A673 (cell line): ENCODE results near the gene INVS. TPM values are rescaled to one million over a fixed set of nuclear protein-coding genes. Genes with fewer than 3 reads are reported as not detected.

Source experiments
- BruUV-seq: library from RNA; stranded (reverse); fragments of 400-500 nt; replicated peaks from 2 replicates; lab custom pipeline; 2021; lab: Mats Ljungman, UMichigan
- CTCF ChIA-PET: fragments of 300-600 bp; sonication (Branson Sonifier 250); formaldehyde crosslinking; loops from one replicate; lab custom pipeline; 2022; ENCODE audit warnings: antibody characterized with exemption; lab: Charles Lee
- POLR2A ChIA-PET: fragments of 300-600 bp; sonication (Branson Sonifier 250); formaldehyde crosslinking; loops from one replicate; lab custom pipeline; 2022; ENCODE audit warnings: antibody characterized with exemption; ENCODE audit not compliant: low non-redundant PET; lab: Charles Lee
- DNase-seq: peaks from one replicate; pipeline ENCODE4 v3.0.0-alpha.2; 2015; ENCODE audit warnings: low spot score
- H3K27ac ChIP-seq: fragments of 200-600 bp; sonication (generic); 2 replicates; pipeline ENCODE4 v1.5.1; 2016; ENCODE audit warnings: mixed run types, low read depth, mild to moderate bottlenecking, mixed read lengths, antibody characterized with exemption, low read length; ENCODE audit not compliant: poor library complexity, severe bottlenecking
- H3K27me3 ChIP-seq: fragments of 200-600 bp; sonication (generic); replicated peaks from 2 replicates; pipeline ENCODE4 v1.6.1; 2017; ENCODE audit warnings: mixed run types, low read depth, mild to moderate bottlenecking, mixed read lengths, antibody characterized with exemption, low read length; ENCODE audit not compliant: insufficient read depth, poor library complexity
- H3K36me3 ChIP-seq: fragments of 200-600 bp; sonication (generic); 2 replicates; pipeline ENCODE4 v1.6.1; 2016; ENCODE audit warnings: mixed run types, mild to moderate bottlenecking, mixed read lengths, antibody characterized with exemption, low read length; ENCODE audit not compliant: insufficient read depth, poor library complexity, severe bottlenecking
- H3K4me1 ChIP-seq: fragments of 200-600 bp; sonication (generic); 2 replicates; pipeline ENCODE4 v1.6.1; 2017; ENCODE audit warnings: mixed run types, mild to moderate bottlenecking, mixed read lengths, antibody characterized with exemption, low read length; ENCODE audit not compliant: insufficient read depth, poor library complexity, severe bottlenecking
- H3K4me3 ChIP-seq: fragments of 200-600 bp; sonication (generic); 2 replicates; pipeline ENCODE4 v1.5.1; 2016; ENCODE audit warnings: low read depth, mixed run types, mild to moderate bottlenecking, mixed read lengths, low read length; ENCODE audit not compliant: poor library complexity, severe bottlenecking
- H3K9me3 ChIP-seq: fragments of 200-600 bp; sonication (generic); 2 replicates; pipeline ENCODE4 v1.6.1; 2016; ENCODE audit warnings: mixed run types, low read depth, mild to moderate bottlenecking, mixed read lengths, antibody characterized with exemption, low read length; ENCODE audit not compliant: poor library complexity, severe bottlenecking
- EZH2 ChIP-seq: fragments of 200-600 bp; sonication (generic); IDR thresholded peaks from 2 replicates; pipeline ENCODE4 v1.6.1; 2017; ENCODE audit warnings: borderline replicate concordance, low read depth, mild to moderate bottlenecking, mixed read lengths, antibody characterized with exemption, low read length; ENCODE audit not compliant: poor library complexity, severe bottlenecking
- intact Hi-C: fragments of 100-400 bp; cut with micrococcal nuclease; formaldehyde crosslinking; loops from one replicate; pipeline ENCODE4 v1.10.0; 2022; ENCODE audit not compliant: unreplicated experiment
- total RNA-seq: library from RNA; stranded (reverse); gene quantifications from 2 replicates; pipeline ENCODE4 v1.2.3, GENCODE V29; 2021
- TF ChIP-seq, protein P1 (sequence below): fragments of 300-800, 200-600 bp; sonication (generic); conservative IDR thresholded peaks from 2 replicates; pipeline ENCODE4 v1.5.1; 2017; ENCODE audit warnings: low read depth, mild to moderate bottlenecking, antibody characterized with exemption, low read length, moderate library complexity, mixed read lengths

The INVS gene
- total RNA-seq, 1 experiment from 2014 or later = 23.3 TPM

DNA sequence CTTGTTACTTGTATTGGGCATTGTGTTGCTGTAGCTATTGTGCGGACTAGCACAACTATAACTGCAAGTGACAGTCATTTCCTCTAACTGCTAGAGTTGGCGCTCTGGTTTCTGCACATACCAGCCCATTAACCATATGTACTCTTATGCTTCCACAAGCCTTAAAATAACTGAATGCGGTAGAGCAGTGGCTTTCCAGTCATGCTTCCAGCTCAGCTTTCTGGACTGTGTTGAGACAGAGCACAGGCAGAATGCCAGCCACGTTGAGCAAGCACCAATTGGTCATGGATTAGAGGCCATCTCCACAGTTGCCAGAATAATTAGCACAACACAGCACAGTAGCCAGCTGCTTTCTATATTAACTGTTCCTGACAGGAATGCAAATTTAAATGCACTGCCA lies 12.2 kb downstream of the INVS start:
- Histone ChIP-seq H3K36me3 (peaks cover 33% of the 10 kb centered on the region), H3K9me3 (no peaks in the 10 kb centered on the region), H3K27me3 (no peaks in the 10 kb centered on the region), H3K4me1 (peaks cover 22% of the 10 kb centered on the region), H3K27ac (peak overlapping the region; percentile 69), H3K4me3 (no peak overlapping the region)
- BruUV-seq = no TSS peak
- TF ChIP-seq EZH2 = no peak
- TF ChIP-seq, protein P1, sequence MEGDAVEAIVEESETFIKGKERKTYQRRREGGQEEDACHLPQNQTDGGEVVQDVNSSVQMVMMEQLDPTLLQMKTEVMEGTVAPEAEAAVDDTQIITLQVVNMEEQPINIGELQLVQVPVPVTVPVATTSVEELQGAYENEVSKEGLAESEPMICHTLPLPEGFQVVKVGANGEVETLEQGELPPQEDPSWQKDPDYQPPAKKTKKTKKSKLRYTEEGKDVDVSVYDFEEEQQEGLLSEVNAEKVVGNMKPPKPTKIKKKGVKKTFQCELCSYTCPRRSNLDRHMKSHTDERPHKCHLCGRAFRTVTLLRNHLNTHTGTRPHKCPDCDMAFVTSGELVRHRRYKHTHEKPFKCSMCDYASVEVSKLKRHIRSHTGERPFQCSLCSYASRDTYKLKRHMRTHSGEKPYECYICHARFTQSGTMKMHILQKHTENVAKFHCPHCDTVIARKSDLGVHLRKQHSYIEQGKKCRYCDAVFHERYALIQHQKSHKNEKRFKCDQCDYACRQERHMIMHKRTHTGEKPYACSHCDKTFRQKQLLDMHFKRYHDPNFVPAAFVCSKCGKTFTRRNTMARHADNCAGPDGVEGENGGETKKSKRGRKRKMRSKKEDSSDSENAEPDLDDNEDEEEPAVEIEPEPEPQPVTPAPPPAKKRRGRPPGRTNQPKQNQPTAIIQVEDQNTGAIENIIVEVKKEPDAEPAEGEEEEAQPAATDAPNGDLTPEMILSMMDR = no peak
- intact Hi-C loops = no loop called here
- CTCF ChIA-PET = no interaction called here
- POLR2A ChIA-PET = no interaction called here
- peak; percentile 96 for DNase-seq

DNA sequence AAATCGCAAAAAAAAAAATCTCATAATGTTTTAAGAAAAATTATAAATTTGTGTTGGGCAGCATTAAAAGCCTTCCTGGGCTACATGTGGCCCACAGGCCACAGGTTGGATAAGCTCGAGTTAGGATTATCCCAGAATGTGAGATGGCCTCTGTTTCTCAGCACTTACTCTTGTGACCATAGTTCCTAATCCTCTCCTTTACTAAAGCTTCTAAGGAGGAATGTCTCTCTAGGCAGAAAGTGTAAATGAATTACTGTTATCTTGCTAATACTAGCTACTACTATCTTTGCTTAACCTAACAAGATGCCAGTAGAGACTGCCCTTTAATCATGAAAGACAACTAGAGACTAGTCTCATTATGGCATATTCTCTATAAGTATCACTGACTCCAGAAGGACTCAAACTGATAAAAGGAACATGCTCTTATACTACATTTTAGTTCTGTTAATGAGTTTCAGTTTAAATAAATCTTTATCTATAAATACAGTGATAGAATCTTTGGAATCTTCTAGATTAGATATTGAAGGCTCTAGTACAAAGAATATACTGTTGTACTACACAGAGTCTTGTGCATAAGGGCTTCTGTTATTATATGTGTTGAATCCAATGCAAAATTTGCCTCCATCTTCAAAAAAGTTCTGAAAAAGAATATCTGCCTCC lies 13.8 kb downstream of the INVS start:
- H3K27ac ChIP-seq = peak overlapping the region; percentile 6
- no TSS peak for BruUV-seq
- no peak for DNase-seq
- TF ChIP-seq, protein P1 = no peak
- no peak for TF ChIP-seq EZH2
- ChIA-PET POLR2A (no interaction called here), CTCF (no interaction called here)
- peaks cover 17% of the 10 kb centered on the region for H3K36me3 ChIP-seq
- no peak overlapping the region for H3K4me3 ChIP-seq
- no peaks in the 10 kb centered on the region for H3K9me3 ChIP-seq
- H3K4me1 ChIP-seq = peaks cover 22% of the 10 kb centered on the region
- intact Hi-C loops = no loop called here
- no peaks in the 10 kb centered on the region for H3K27me3 ChIP-seq

GRCh38 chr9:100117316-100117715 lies 18.3 kb downstream of the INVS start:
- no peaks in the 10 kb centered on the region for H3K27me3 ChIP-seq
- no TSS peak for BruUV-seq
- peaks cover under 1% of the 10 kb centered on the region for H3K4me1 ChIP-seq
- no peak overlapping the region for H3K27ac ChIP-seq
- TF ChIP-seq, protein P1 = no peak
- TF ChIP-seq EZH2 = no peak
- H3K9me3 ChIP-seq = no peaks in the 10 kb centered on the region
- ChIA-PET POLR2A (no interaction called here), CTCF (no interaction called here)
- intact Hi-C loops = no loop called here
- no peak for DNase-seq
- H3K4me3 ChIP-seq = no peak overlapping the region
- H3K36me3 ChIP-seq = no peaks in the 10 kb centered on the region
